A549 (cell line): ENCODE data around the gene ACOXL. TPM values are rescaled to one million over a fixed set of nuclear protein-coding genes. Genes with fewer than 3 reads are reported as not detected.

ENCODE experiments used
- ATAC-seq, 2 experiments: fragments of 200-7000 bp in 1 of 2; fragments of >200 bp in 1 of 2; cut with Nextera tagmentation in 1 of 2; cut with Tn5 transposase in 1 of 2; 3 replicates each; pipeline versions ENCODE4 v1.8.0 to v1.9.1; 2018 to 2020; ENCODE audit warnings: mild to moderate bottlenecking in 1 of 2, moderate library complexity in 1 of 2
- CTCF ChIA-PET: fragments of 300-600 bp; sonication (Branson Sonifier 250); formaldehyde crosslinking; extraction: SDS; loops from one replicate; lab custom pipeline; 2021; ENCODE audit warnings: antibody characterized with exemption, inconsistent platforms; lab: Yijun Ruan, JAX
- POLR2A ChIA-PET: fragments of 350-600 bp; formaldehyde crosslinking; extraction: SDS; loops from one replicate; lab custom pipeline; 2021; ENCODE audit warnings: antibody characterized with exemption, inconsistent platforms; lab: Yijun Ruan, JAX
- DNase-seq, 2 experiments: peaks; one replicate each; pipeline versions ENCODE4 v3.0.0 to v3.0.0-alpha.2; 2011 to 2016; ENCODE audit warnings: low read depth in 1 of 2, low spot score in 1 of 2
- FAIRE-seq: peaks from 2 replicates; lab custom pipeline; 2011; peaks lifted over from hg19 to GRCh38; lab: Jason Lieb, UNC
- H3K27ac ChIP-seq, 2 experiments: fragments of >200 bp; sonication (Bioruptor Twin); formaldehyde crosslinking; 3 replicates each; pipeline ENCODE4 v1.5.1; 2016 to 2017
- H3K4me1 ChIP-seq: fragments of >200 bp; sonication (Bioruptor Twin); formaldehyde crosslinking; 3 replicates; pipeline ENCODE4 v1.6.1; 2016
- H3K4me2 ChIP-seq: fragments of >200 bp; sonication (Bioruptor Twin); formaldehyde crosslinking; 3 replicates; pipeline ENCODE4 v1.6.1; 2016
- H3K4me3 ChIP-seq: fragments of >200 bp; sonication (Bioruptor Twin); formaldehyde crosslinking; 3 replicates; pipeline ENCODE4 v1.5.1; 2016
- H3K9me3 ChIP-seq: fragments of >200 bp; sonication (Bioruptor Twin); formaldehyde crosslinking; 3 replicates; pipeline ENCODE4 v1.6.1; 2016
- BCL3 ChIP-seq: fragments of >200 bp; sonication (Bioruptor Twin); formaldehyde crosslinking; IDR thresholded peaks from 3 replicates; pipeline ENCODE4 v1.6.1; 2016
- CBX2 ChIP-seq: fragments of 200-600 bp; sonication (generic); IDR thresholded peaks from 2 replicates; pipeline ENCODE4 v1.6.1; 2016; ENCODE audit warnings: low read depth, mild to moderate bottlenecking, borderline replicate concordance
- CEBPB ChIP-seq, 2 experiments: fragments of >200 bp in 1 of 2; sonication (Bioruptor Twin) in 1 of 2; formaldehyde crosslinking in 1 of 2; IDR thresholded peaks; 2 replicates each; pipeline ENCODE4 v1.6.1; 2012 to 2016
- E2F6 ChIP-seq: IDR thresholded peaks from 2 replicates; pipeline ENCODE4 v1.6.1; 2012; ENCODE audit warnings: low read depth, borderline replicate concordance
- EP300 ChIP-seq, 2 experiments: fragments of >200 bp; sonication (Bioruptor Twin); formaldehyde crosslinking; IDR thresholded peaks; 2 replicates in 1 of 2; 3 replicates in 1 of 2; pipeline ENCODE4 v1.6.1; 2016 to 2017
- HEYL ChIP-seq: fragments of 250-450 bp; sonication (Bioruptor Pico); IDR thresholded peaks from 2 replicates; pipeline ENCODE4 v1.8.0; 2021; ENCODE audit warnings: mild to moderate bottlenecking, moderate library complexity
- HMGXB4 ChIP-seq: fragments of 250-450 bp; sonication (Bioruptor Pico); IDR thresholded peaks from 2 replicates; pipeline ENCODE4 v1.5.0; 2021; ENCODE audit warnings: mild to moderate bottlenecking, moderate library complexity, borderline replicate concordance
- HOXA7 ChIP-seq: fragments of 250-450 bp; sonication (Bioruptor Pico); IDR thresholded peaks from 2 replicates; pipeline ENCODE4 v1.5.0; 2020; ENCODE audit warnings: mild to moderate bottlenecking, moderate library complexity
- HOXB13 ChIP-seq: fragments of 250-450 bp; sonication (Bioruptor Pico); IDR thresholded peaks from 2 replicates; pipeline ENCODE4 v1.5.0; 2020; ENCODE audit warnings: low read depth, mild to moderate bottlenecking, moderate library complexity
- PHF8 ChIP-seq: fragments of 200-600 bp; sonication (generic); IDR thresholded peaks from 2 replicates; pipeline ENCODE4 v1.6.1; 2016; ENCODE audit warnings: low read depth, mild to moderate bottlenecking, antibody characterized with exemption, moderate library complexity, borderline replicate concordance
- POLR2A ChIP-seq: IDR thresholded peaks from 2 replicates; pipeline ENCODE4 v1.6.1; 2012; ENCODE audit warnings: mild to moderate bottlenecking, low read length
- POLR2AphosphoS2 ChIP-seq: conservative IDR thresholded peaks from 2 replicates; pipeline ENCODE4 v1.6.1; 2012; ENCODE audit warnings: low read length, improper control_type of control experiment, inconsistent platforms
- RARB ChIP-seq: fragments of 250-450 bp; sonication (Bioruptor Pico); IDR thresholded peaks from 2 replicates; pipeline ENCODE4 v1.8.0; 2021; ENCODE audit warnings: mild to moderate bottlenecking, moderate library complexity
- RNF2 ChIP-seq: fragments of 200-600 bp; sonication (generic); IDR thresholded peaks from 2 replicates; pipeline ENCODE4 v1.6.1; 2016; ENCODE audit warnings: low read depth, mild to moderate bottlenecking, antibody characterized with exemption, moderate library complexity, borderline replicate concordance
- SMC3 ChIP-seq: fragments of >200 bp; sonication (Bioruptor Twin); formaldehyde crosslinking; IDR thresholded peaks from 3 replicates; pipeline ENCODE4 v1.6.1; 2018; ENCODE audit warnings: inconsistent platforms
- SREBF2 ChIP-seq: fragments of 450-650 bp; IDR thresholded peaks from 2 replicates; pipeline ENCODE4 v1.6.1; 2014; ENCODE audit warnings: mild to moderate bottlenecking, moderate library complexity
- TP53 ChIP-seq: fragments of 250-450 bp; sonication (Bioruptor Pico); IDR thresholded peaks from 2 replicates; pipeline ENCODE4 v1.5.0; 2021; ENCODE audit warnings: mild to moderate bottlenecking, moderate library complexity
- ZFP36 ChIP-seq: fragments of 450-650 bp; IDR thresholded peaks from 2 replicates; pipeline ENCODE4 v1.6.1; 2014; ENCODE audit warnings: borderline replicate concordance; ENCODE audit not compliant: partially characterized antibody
- WGBS: methylation state at CpG from one replicate; pipeline ENCODE4 v1.1.6; 2017; ENCODE audit errors: missing lambda C conversion rate; 5-methylcytosine and 5-hydroxymethylcytosine counted together
- polyA plus RNA-seq, 4 experiments: library from polyadenylated mRNA; depleted of rRNA in 3 of 4; stranded (reverse); fragments of >200 nt; fragmentation: RNase III in 1 of 4; extraction: RNeasy Plus Mini Kit Qiagen cat#74134 plus additional on column Dnase treatment in 1 of 4; gene quantifications; 2 replicates in 3 of 4; 3 replicates in 1 of 4; pipeline ENCODE4 v1.2.3, GENCODE V29; 2011 to 2017
- TF ChIP-seq, protein P1 (sequence below): fragments of 150-350 bp; IDR thresholded peaks from 2 replicates; pipeline ENCODE4 v1.6.1; 2014; ENCODE audit warnings: low read depth, mild to moderate bottlenecking, low read length
- TF ChIP-seq, protein P2 (sequence below): fragments of 250-450 bp; sonication (Bioruptor Pico); IDR thresholded peaks from 2 replicates; pipeline ENCODE4 v1.5.0; 2020; ENCODE audit warnings: low read depth, mild to moderate bottlenecking, moderate library complexity

The ACOXL gene
- polyA plus RNA-seq, 2 of the 4 experiments (the other 2 are of a cell fraction) = not detected

- TF ChIP-seq HMGXB4 (CRISPR knock-in tag) (no peak), POLR2A (no peak), RNF2 (no peak), POLR2AphosphoS2 (no peak), ZFP36 (no peak)
- TF ChIP-seq, all 56 proteins: peak for 0
These were observed 51.0 kb downstream of the ACOXL start (continued) for GRCh38 chr2:110783196-110783873.

DNA sequence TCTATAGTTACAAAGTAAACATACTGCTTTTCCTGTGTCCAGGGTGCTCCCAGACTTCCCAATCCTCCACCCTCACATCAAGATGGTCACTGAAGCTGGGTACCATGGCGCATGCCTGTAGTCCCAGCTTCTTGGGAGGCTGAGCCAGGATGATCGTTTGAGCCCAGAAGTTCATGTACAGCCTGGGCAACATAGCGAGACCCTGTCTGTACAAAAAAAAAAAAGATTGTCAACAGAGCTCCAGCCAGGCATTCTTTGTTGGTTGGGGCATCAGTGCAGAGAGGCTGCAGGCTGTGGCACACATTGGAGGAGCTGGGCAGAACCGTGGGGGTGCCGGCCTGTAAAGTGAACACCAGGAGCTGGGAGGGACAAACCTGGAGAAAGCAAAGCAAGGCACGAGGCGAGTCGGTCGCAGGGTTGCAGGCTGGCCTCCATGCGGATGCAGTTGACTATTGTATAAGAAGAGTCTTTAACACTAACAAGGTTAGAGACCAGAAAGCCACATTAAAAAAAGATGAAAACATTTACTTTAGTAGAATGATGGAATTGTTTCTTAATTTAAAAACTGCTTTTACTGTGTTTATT, 51.8 kb downstream of the ACOXL start:
- DNase-seq (no peak), FAIRE-seq (no peak), ATAC-seq (no peak)
- no peaks in the 10 kb centered on the region for H3K4me1 ChIP-seq
- CTCF ChIA-PET = no interaction called here
- H3K9me3 ChIP-seq = peaks cover 6% of the 10 kb centered on the region; the same call in 1 of the 3 replicates
- no peak overlapping the region for H3K4me3 ChIP-seq
- no peak overlapping the region for H3K27ac ChIP-seq
- H3K4me2 ChIP-seq = no peak overlapping the region
- 16% methylated on average over 10 of the region's 10 CpGs for WGBS
- TF ChIP-seq PHF8 (no peak), HEYL (CRISPR knock-in tag) (no peak), CEBPB (IDR thresholded peaks at IDR 0.05) (no peak)
- TF ChIP-seq, all 56 proteins: peak for 0
- POLR2A ChIA-PET = no interaction called here

GRCh38 chr2:110785439-110785838, 53.1 kb downstream of the ACOXL start:
- POLR2A ChIA-PET = no interaction called here
- DNase-seq (no peak), FAIRE-seq (no peak), ATAC-seq (no peak)
- peaks cover 6% of the 10 kb centered on the region; the same call in 1 of the 3 replicates for H3K9me3 ChIP-seq
- WGBS = 99% methylated on average over 2 of the region's 2 CpGs
- CTCF ChIA-PET = no interaction called here
- H3K4me1 ChIP-seq = no peaks in the 10 kb centered on the region
- no peak overlapping the region for H3K4me3 ChIP-seq
- H3K27ac ChIP-seq = no peak overlapping the region
- TF ChIP-seq, protein P1, sequence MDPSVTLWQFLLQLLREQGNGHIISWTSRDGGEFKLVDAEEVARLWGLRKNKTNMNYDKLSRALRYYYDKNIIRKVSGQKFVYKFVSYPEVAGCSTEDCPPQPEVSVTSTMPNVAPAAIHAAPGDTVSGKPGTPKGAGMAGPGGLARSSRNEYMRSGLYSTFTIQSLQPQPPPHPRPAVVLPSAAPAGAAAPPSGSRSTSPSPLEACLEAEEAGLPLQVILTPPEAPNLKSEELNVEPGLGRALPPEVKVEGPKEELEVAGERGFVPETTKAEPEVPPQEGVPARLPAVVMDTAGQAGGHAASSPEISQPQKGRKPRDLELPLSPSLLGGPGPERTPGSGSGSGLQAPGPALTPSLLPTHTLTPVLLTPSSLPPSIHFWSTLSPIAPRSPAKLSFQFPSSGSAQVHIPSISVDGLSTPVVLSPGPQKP = no peak
- TF ChIP-seq CBX2 = no peak
- TF ChIP-seq EP300 (IDR thresholded peaks at IDR 0.05) = no peak
- no peak for TF ChIP-seq HOXB13 (CRISPR knock-in tag)
- no peak for TF ChIP-seq E2F6
- no peak for TF ChIP-seq HOXA7 (CRISPR knock-in tag)
- H3K4me2 ChIP-seq = no peak overlapping the region

DNA sequence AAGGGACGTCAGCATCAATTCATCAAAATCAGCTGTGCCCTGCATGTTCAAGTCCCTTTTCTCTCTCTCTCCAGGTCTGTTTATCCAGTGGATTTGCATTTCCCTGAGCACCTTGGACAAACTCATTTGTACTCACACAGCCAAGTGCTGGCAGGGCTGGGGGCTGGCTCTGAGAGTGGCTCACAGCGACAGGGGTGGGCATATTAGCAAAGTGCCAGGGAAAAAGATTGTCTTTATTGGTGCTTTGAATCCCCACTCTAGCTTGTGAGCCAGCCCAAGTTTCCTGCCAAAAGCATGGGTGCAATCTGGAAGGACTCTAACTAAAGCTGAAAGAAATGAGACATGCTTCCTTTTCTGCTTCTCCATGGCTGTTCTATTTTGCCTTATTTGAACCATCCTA, 56.6 kb downstream of the ACOXL start:
- ATAC-seq = no peak
- H3K4me1 ChIP-seq = no peaks in the 10 kb centered on the region
- 0% methylated on average over 2 of the region's 2 CpGs for WGBS
- TF ChIP-seq BCL3 (no peak), RNF2 (no peak), ZFP36 (no peak), HOXB13 (CRISPR knock-in tag) (no peak), SREBF2 (no peak), SMC3 (no peak), POLR2AphosphoS2 (no peak), TP53 (no peak), POLR2A (no peak), RARB (CRISPR knock-in tag) (no peak)
- TF ChIP-seq, protein P2, sequence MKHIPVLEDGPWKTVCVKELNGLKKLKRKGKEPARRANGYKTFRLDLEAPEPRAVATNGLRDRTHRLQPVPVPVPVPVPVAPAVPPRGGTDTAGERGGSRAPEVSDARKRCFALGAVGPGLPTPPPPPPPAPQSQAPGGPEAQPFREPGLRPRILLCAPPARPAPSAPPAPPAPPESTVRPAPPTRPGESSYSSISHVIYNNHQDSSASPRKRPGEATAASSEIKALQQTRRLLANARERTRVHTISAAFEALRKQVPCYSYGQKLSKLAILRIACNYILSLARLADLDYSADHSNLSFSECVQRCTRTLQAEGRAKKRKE (CRISPR knock-in tag) = no peak
- TF ChIP-seq, all 56 proteins: peak for 0
- Histone ChIP-seq H3K4me2 (no peak overlapping the region), H3K9me3 (peaks cover 6% of the 10 kb centered on the region; the same call in 1 of the 3 replicates), H3K4me3 (no peak overlapping the region), H3K27ac (no peak overlapping the region)
- CTCF ChIA-PET = no interaction called here
- FAIRE-seq = no peak
- DNase-seq = no peak
- POLR2A ChIA-PET = no interaction called here
